ENCODE measurements around the gene CCDC92.

- TF ChIP-seq CTCF (IDR thresholded peaks at IDR 0.05) = no peak
- TF ChIP-seq CEBPB (IDR thresholded peaks at IDR 0.05) = no peak
These were observed 63.5 kb downstream of the CCDC92 start for GRCh38 chr12:123908884-123909725.

Measured in A549 (cell line).